Mucosa of descending colon (tissue), 3 donors: ENCODE data around the gene PRPS1. TPM values are rescaled to one million over a fixed set of nuclear protein-coding genes. Genes with fewer than 3 reads are reported as not detected.
"Not testable (repeated sequence)": the region's sequence is repeated elsewhere in the genome, so short reads cannot be mapped to it uniquely, and the experiment has no call there.

Experiments used
- ATAC-seq: fragments of 200-7000 bp; cut with Tn5 transposase; one replicate; pipeline ENCODE4 v1.9.1; 2020; ENCODE audit warnings: mild to moderate bottlenecking, moderate library complexity
- DNase-seq, 3 donors: peaks; one replicate each; pipeline ENCODE4 v3.0.0-alpha.2; 2020
- H3K36me3 ChIP-seq: fragments of 200-600 bp; one replicate; pipeline ENCODE4 v1.8.0; 2021; ENCODE audit warnings: low read depth, mild to moderate bottlenecking
- H3K4me1 ChIP-seq: fragments of 200-600 bp; one replicate; pipeline ENCODE4 v1.8.0; 2021; ENCODE audit warnings: low read depth, mild to moderate bottlenecking
- H3K4me3 ChIP-seq: fragments of 200-600 bp; one replicate; pipeline ENCODE4 v1.8.0; 2021; ENCODE audit warnings: mild to moderate bottlenecking
- H3K9me3 ChIP-seq: fragments of 200-600 bp; one replicate; pipeline ENCODE4 v1.8.0; 2021; ENCODE audit warnings: mild to moderate bottlenecking
- CTCF ChIP-seq: fragments of 200-600 bp; IDR thresholded peaks from one replicate; pipeline ENCODE4 v1.8.0; 2022; ENCODE audit warnings: antibody characterized with exemption, mild to moderate bottlenecking
- intact Hi-C, 2 donors: fragments of 100-400 bp; cut with DNase I in 1 of 2; cut with micrococcal nuclease in 1 of 2; formaldehyde crosslinking; loops; one replicate each; pipeline versions ENCODE4 v1.11.0 to v1.11.1; 2022; cut with DNase I, micrococcal nuclease
- total RNA-seq, 3 donors: library from RNA; stranded (reverse); fragmentation: NEBNext Ultra II Directional in 2 of 3; extraction: Animal tissue kit (Norgen Biotek cat#: 25700) in 2 of 3; gene quantifications; one replicate each; pipeline versions ENCODE4 v1.2.1 to v1.2.4, GENCODE V29; 2021 to 2023
- donor health status: DM: no; HTN: no; CAD: no; lungs with moderate emphysema.
- donor health status: DM: no; HTN: no; CAD: no.
- donor health status: DM: no; HTN: yes; CAD: no.

PRPS1 gene
- total RNA-seq, 3 donors from 2014 or later: 10.5 to 18.0 (median 16.2) TPM

GRCh38 chrX:107669885-107670628 lies 41.7 kb downstream of the PRPS1 start:
- TF ChIP-seq CTCF: no peak
- intact Hi-C loops: no loop called here
- H3K36me3 ChIP-seq: no peaks in the 10 kb centered on the region
- no peak overlapping the region for H3K4me3 ChIP-seq
- ATAC-seq: no peak
- no peak for DNase-seq
- H3K9me3 ChIP-seq: no peaks in the 10 kb centered on the region
- peaks cover 10% of the 10 kb centered on the region for H3K4me1 ChIP-seq

DNA sequence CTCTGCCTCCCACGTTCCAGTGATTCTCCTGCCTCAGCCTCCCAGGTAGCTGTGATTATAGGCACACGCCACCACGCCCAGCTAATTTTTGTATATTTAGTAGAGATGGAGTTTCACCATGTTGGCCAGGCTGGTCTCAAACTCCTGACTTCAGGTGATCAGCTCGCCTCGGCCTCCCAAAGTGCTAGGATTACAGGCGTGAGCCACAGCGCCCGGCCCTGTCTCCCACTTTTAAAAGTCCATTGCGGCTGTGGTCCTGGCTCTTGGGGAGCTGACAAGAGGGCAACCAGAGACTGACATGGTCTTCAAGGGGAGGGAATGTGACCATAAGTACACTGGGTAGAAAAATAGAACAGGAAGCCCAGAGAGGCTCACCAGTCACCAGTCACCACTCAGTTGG lies 42.9 kb downstream of the PRPS1 start:
- ATAC-seq, H3K9me3 ChIP-seq, intact Hi-C loops, H3K4me3 ChIP-seq, DNase-seq, H3K36me3 ChIP-seq: not testable (repeated sequence)
- H3K4me1 ChIP-seq: peaks cover 14% of the 10 kb centered on the region

GRCh38 chrX:107672955-107673378 lies 44.7 kb downstream of the PRPS1 start:
- no peak overlapping the region for H3K4me3 ChIP-seq
- intact Hi-C loops: no loop called here

GRCh38 chrX:107673431-107673830 lies 45.1 kb downstream of the PRPS1 start:
- intact Hi-C loops: no loop called here
- Histone ChIP-seq H3K9me3 (no peaks in the 10 kb centered on the region), H3K4me3 (no peak overlapping the region), H3K4me1 (peaks cover 19% of the 10 kb centered on the region), H3K36me3 (no peaks in the 10 kb centered on the region)
- DNase-seq: no peak
- no peak for TF ChIP-seq CTCF
- ATAC-seq: no peak

More at GRCh38 chrX:107672955-107673378, 44.7 kb downstream of the PRPS1 start:
- no peaks in the 10 kb centered on the region for H3K9me3 ChIP-seq
- peaks cover 19% of the 10 kb centered on the region for H3K4me1 ChIP-seq
- no peaks in the 10 kb centered on the region for H3K36me3 ChIP-seq
- peak; percentile 36 for TF ChIP-seq CTCF
- peak; percentile 79 to 91 (median 81) for DNase-seq
- peak; percentile 78 for ATAC-seq

DNA sequence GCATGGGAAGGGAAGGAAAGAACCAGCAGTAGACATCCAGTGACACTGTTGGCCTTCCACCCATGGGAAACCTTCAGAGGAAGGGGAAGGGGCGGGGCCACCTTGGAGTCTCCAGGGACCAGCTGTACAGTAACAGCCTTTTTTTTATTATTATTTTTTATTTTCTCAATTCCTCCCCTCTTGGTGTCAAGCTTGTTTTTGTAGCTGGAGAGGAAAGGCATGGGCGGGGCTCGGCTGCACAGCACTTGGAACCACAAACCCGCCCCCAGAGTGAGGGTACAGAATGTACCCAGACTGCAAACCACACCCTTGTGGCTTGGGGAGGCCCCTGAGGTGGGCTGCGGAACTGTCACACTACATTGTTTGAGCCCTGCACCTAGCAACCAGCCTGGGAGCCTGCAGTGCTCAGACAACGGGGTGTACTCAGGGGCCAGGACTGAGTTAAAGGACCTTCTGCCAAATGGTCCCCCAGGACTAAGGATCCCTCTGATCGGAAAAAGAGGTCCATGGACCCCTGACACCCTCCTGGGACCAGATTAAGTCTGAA lies 45.7 kb downstream of the PRPS1 start:
- Histone ChIP-seq H3K36me3 (no peaks in the 10 kb centered on the region), H3K4me3 (no peak overlapping the region), H3K4me1 (peaks cover 19% of the 10 kb centered on the region), H3K9me3 (no peaks in the 10 kb centered on the region)
- intact Hi-C loops: no loop called here
- peak; percentile 71 to 93 (median 72) for DNase-seq
- ATAC-seq: peak; percentile 70
- TF ChIP-seq CTCF: no peak
